Mesenchymal stem cell (in vitro differentiated cells and primary cell): Measurements from ENCODE around the gene LFNG.

Source experiments
- DNase-seq: peaks from one replicate; pipeline ENCODE4 v3.0.0-alpha.2; 2013
- H2AFZ ChIP-seq: one replicate; pipeline ENCODE4 v1.6.1; 2013; ENCODE audit warnings: low read depth, mild to moderate bottlenecking, control low read depth, inconsistent platforms, low read length, moderate library complexity
- H2AK5ac ChIP-seq: 2 replicates; pipeline ENCODE4 v1.6.1; 2013; ENCODE audit warnings: low read length, moderate library complexity, mild to moderate bottlenecking, inconsistent platforms; ENCODE audit not compliant: severe bottlenecking
- H2BK120ac ChIP-seq: one replicate; pipeline ENCODE4 v1.6.1; 2013; ENCODE audit warnings: low read depth, mild to moderate bottlenecking, inconsistent platforms, low read length, moderate library complexity
- H2BK12ac ChIP-seq, 2 experiments: one replicate each; pipeline ENCODE4 v1.6.1; 2013; ENCODE audit warnings: inconsistent platforms in 2 of 2, low read length in 2 of 2, mild to moderate bottlenecking in 2 of 2, moderate library complexity in 2 of 2, control low read depth in 1 of 2
- H2BK15ac ChIP-seq: one replicate; pipeline ENCODE4 v1.6.1; 2013; ENCODE audit warnings: mild to moderate bottlenecking, low read depth, inconsistent platforms; ENCODE audit not compliant: poor library complexity, severe bottlenecking
- H2BK5ac ChIP-seq: 2 replicates; pipeline ENCODE4 v1.6.1; 2013; ENCODE audit warnings: low read depth, mild to moderate bottlenecking, low read length, control low read depth, inconsistent platforms; ENCODE audit not compliant: poor library complexity, severe bottlenecking
- H3K14ac ChIP-seq, 2 experiments: one replicate each; pipeline ENCODE4 v1.6.1; 2013; ENCODE audit warnings: inconsistent platforms in 2 of 2, low read length in 2 of 2, control low read depth in 1 of 2, mild to moderate bottlenecking in 1 of 2, moderate library complexity in 1 of 2
- H3K18ac ChIP-seq, 2 experiments: one replicate each; pipeline ENCODE4 v1.6.1; 2013; ENCODE audit warnings: inconsistent platforms in 2 of 2, low read length in 2 of 2, control low read depth in 1 of 2, low read depth in 1 of 2, mild to moderate bottlenecking in 1 of 2
- H3K23ac ChIP-seq, 2 experiments: one replicate each; pipeline ENCODE4 v1.6.1; 2013; ENCODE audit warnings: inconsistent platforms in 2 of 2, low read length in 2 of 2, mild to moderate bottlenecking in 2 of 2, moderate library complexity in 2 of 2, control low read depth in 1 of 2
- H3K27ac ChIP-seq: 2 replicates; pipeline ENCODE4 v1.5.1; 2013; ENCODE audit warnings: mild to moderate bottlenecking, moderate library complexity, low read length, control low read depth, inconsistent platforms; ENCODE audit not compliant: poor library complexity, severe bottlenecking
- H3K27me3 ChIP-seq, 2 experiments: 2 replicates each; pipeline versions ENCODE4 v1.6.1 to v1.7.0; 2013; ENCODE audit warnings: low read length in 2 of 2, mild to moderate bottlenecking in 2 of 2, moderate library complexity in 2 of 2, control low read depth in 1 of 2, inconsistent platforms in 1 of 2; ENCODE audit not compliant: control insufficient read depth in 1 of 2, insufficient read depth in 1 of 2
- H3K36me3 ChIP-seq, 2 experiments: 2 replicates each; pipeline versions ENCODE4 v1.6.1 to v1.7.0; 2013; ENCODE audit warnings: low read length in 2 of 2, control low read depth in 1 of 2, inconsistent platforms in 1 of 2, low read depth in 1 of 2, mild to moderate bottlenecking in 1 of 2; ENCODE audit not compliant: insufficient read depth in 2 of 2, control insufficient read depth in 1 of 2
- H3K4ac ChIP-seq, 2 experiments: one replicate each; pipeline ENCODE4 v1.6.1; 2013; ENCODE audit warnings: inconsistent platforms in 2 of 2, low read length in 2 of 2, mild to moderate bottlenecking in 2 of 2, moderate library complexity in 2 of 2, control low read depth in 1 of 2, low read depth in 1 of 2
- H3K4me1 ChIP-seq: 2 replicates; pipeline ENCODE4 v1.6.1; 2013; ENCODE audit warnings: low read depth, low read length, control low read depth; ENCODE audit not compliant: control insufficient read depth, insufficient read depth
- H3K4me2 ChIP-seq: 2 replicates; pipeline ENCODE4 v1.6.1; 2013; ENCODE audit warnings: low read length, mild to moderate bottlenecking, inconsistent platforms; ENCODE audit not compliant: poor library complexity, severe bottlenecking
- H3K4me3 ChIP-seq, 2 experiments: 2 replicates each; pipeline versions ENCODE4 v1.5.1 to v1.7.0; 2013; ENCODE audit warnings: low read length in 2 of 2, mild to moderate bottlenecking in 2 of 2, control low read depth in 1 of 2, low read depth in 1 of 2; ENCODE audit not compliant: insufficient read depth in 1 of 2
- H3K79me1 ChIP-seq: replicated peaks from 2 replicates; pipeline ENCODE4 v1.6.1; 2013; ENCODE audit warnings: mild to moderate bottlenecking, control low read depth, low read length, inconsistent platforms; ENCODE audit not compliant: poor library complexity, severe bottlenecking
- H3K9ac ChIP-seq: 2 replicates; pipeline ENCODE4 v1.7.0; 2013; ENCODE audit warnings: mild to moderate bottlenecking, low read length, moderate library complexity
- H3K9me3 ChIP-seq: 2 replicates; pipeline ENCODE4 v1.7.0; 2013; ENCODE audit warnings: mild to moderate bottlenecking, low read length; ENCODE audit not compliant: control insufficient read depth
- H4K8ac ChIP-seq: one replicate; pipeline ENCODE4 v1.6.1; 2013; ENCODE audit warnings: inconsistent platforms, mild to moderate bottlenecking, low read length, moderate library complexity
- H4K91ac ChIP-seq: one replicate; pipeline ENCODE4 v1.6.1; 2013; ENCODE audit warnings: mild to moderate bottlenecking, low read length, inconsistent platforms
- WGBS: methylation state at CpG from one replicate; pipeline ENCODE4 v1.1.7; 2013; ENCODE audit warnings: mixed read lengths; 5-methylcytosine and 5-hydroxymethylcytosine counted together

The LFNG gene

GRCh38 chr7:2508327-2509215, 11.0 kb upstream of the LFNG start:
- Histone ChIP-seq H3K27me3 (peaks cover 0 to 29% of the 10 kb centered on the region in 2 experiments), H3K23ac (no peak overlapping the region), H3K9me3 (no peaks in the 10 kb centered on the region), H3K4me1 (peaks cover 62% of the 10 kb centered on the region), H2BK15ac (peak overlapping the region; percentile 84), H3K27ac (peak overlapping the region; percentile 8), H3K14ac (no peak overlapping the region), H3K4me2 (peak overlapping the region; percentile 17), H3K36me3 (no peaks in the 10 kb centered on the region), H2BK12ac (no peak overlapping the region), H3K9ac (peak overlapping the region; percentile 22), H3K4me3 (peak overlapping the region in 1 of 2 experiments; percentile 8), H2BK5ac (no peak overlapping the region), H4K8ac (peak overlapping the region; percentile 22), H2BK120ac (no peak overlapping the region), H4K91ac (peak overlapping the region; percentile 55), H3K18ac (no peak overlapping the region), H3K79me1 (no peaks in the 10 kb centered on the region), H3K4ac (no peak overlapping the region), H2AFZ (no peak overlapping the region), H2AK5ac (peak overlapping the region; percentile 24)
- no peak for DNase-seq
- 69% methylated on average over 43 of the region's 43 CpGs for WGBS

GRCh38 chr7:2509298-2509906, 10.2 kb upstream of the LFNG start:
- Histone ChIP-seq H3K9me3 (no peaks in the 10 kb centered on the region), H3K36me3 (no peaks in the 10 kb centered on the region), H3K79me1 (no peaks in the 10 kb centered on the region), H4K8ac (no peak overlapping the region), H2BK5ac (no peak overlapping the region), H2BK15ac (no peak overlapping the region), H2AFZ (no peak overlapping the region), H2BK120ac (no peak overlapping the region), H3K23ac (no peak overlapping the region), H3K4me2 (no peak overlapping the region), H2BK12ac (no peak overlapping the region), H3K4ac (no peak overlapping the region), H2AK5ac (peak overlapping the region; percentile 69), H4K91ac (no peak overlapping the region), H3K27ac (no peak overlapping the region), H3K14ac (no peak overlapping the region), H3K18ac (no peak overlapping the region), H3K27me3 (peaks cover 0 to 25% of the 10 kb centered on the region in 2 experiments), H3K4me3 (no peak overlapping the region), H3K9ac (no peak overlapping the region), H3K4me1 (peaks cover 67% of the 10 kb centered on the region)
- 84% methylated on average over 23 of the region's 23 CpGs for WGBS
- no peak for DNase-seq

GRCh38 chr7:2510130-2510776, 9.3 kb upstream of the LFNG start:
- no peaks in the 10 kb centered on the region for H3K9me3 ChIP-seq
- H3K14ac ChIP-seq = no peak overlapping the region
- no peak overlapping the region for H2AFZ ChIP-seq
- H3K36me3 ChIP-seq = no peaks in the 10 kb centered on the region
- no peaks in the 10 kb centered on the region for H3K79me1 ChIP-seq
- H3K9ac ChIP-seq = no peak overlapping the region
- H3K27ac ChIP-seq = no peak overlapping the region
- H2BK12ac ChIP-seq = no peak overlapping the region
- 94% methylated on average over 13 of the region's 13 CpGs for WGBS
- peaks cover 0 to 29% of the 10 kb centered on the region in 2 experiments for H3K27me3 ChIP-seq
- peak overlapping the region; percentile 56 for H2AK5ac ChIP-seq
- no peak for DNase-seq
- H2BK15ac ChIP-seq = no peak overlapping the region
- no peak overlapping the region for H4K91ac ChIP-seq
- H3K18ac ChIP-seq = no peak overlapping the region
- no peak overlapping the region for H2BK5ac ChIP-seq
- no peak overlapping the region for H3K4me3 ChIP-seq
- peaks cover 62% of the 10 kb centered on the region for H3K4me1 ChIP-seq
- H3K4me2 ChIP-seq = no peak overlapping the region
- H4K8ac ChIP-seq = no peak overlapping the region
- H2BK120ac ChIP-seq = no peak overlapping the region
- no peak overlapping the region for H3K4ac ChIP-seq
- H3K23ac ChIP-seq = no peak overlapping the region
